ENCODE measurements around the gene MTMR11.
"Not testable (repeated sequence)": the region's sequence is repeated elsewhere in the genome, so short reads cannot be mapped to it uniquely, and the experiment has no call there.

MTMR11 gene

GRCh38 chr1:149936170-149936991 lies at the start of gene MTMR11:
Gene MTMR11, minus strand, starts transcription at chr1:149936879. Its CDS starts 232 bp downstream, at chr1:149936647.
- no peak for DNase-seq (ENCODE audit: low spot score)

- DNase-seq (ENCODE audit: low spot score): no peak
Observed at GRCh38 chr1:149979972-149980540, 43.4 kb upstream of the MTMR11 start.

- DNase-seq (ENCODE audit: low spot score): no peak
Observed at GRCh38 chr1:149979245-149979971, 42.7 kb upstream of the MTMR11 start.

GRCh38 chr1:149978547-149979023 lies 41.9 kb upstream of the MTMR11 start:
- no peak for DNase-seq (ENCODE audit: low spot score)

GRCh38 chr1:149977345-149977744 lies 40.7 kb upstream of the MTMR11 start:
- DNase-seq (ENCODE audit: low spot score): no peak

- no peak for DNase-seq (ENCODE audit: low spot score)
Observed at GRCh38 chr1:149972547-149972946, 35.9 kb upstream of the MTMR11 start.

GRCh38 chr1:149967646-149968045 lies 31.0 kb upstream of the MTMR11 start:
- DNase-seq (ENCODE audit: low spot score): no peak

- no peak for DNase-seq (ENCODE audit: low spot score)
Observed at GRCh38 chr1:149967041-149967440, 30.4 kb upstream of the MTMR11 start.

- no peak for DNase-seq (ENCODE audit: low spot score)
Observed at GRCh38 chr1:149966405-149966804, 29.7 kb upstream of the MTMR11 start.

GRCh38 chr1:149965440-149965839 lies 28.8 kb upstream of the MTMR11 start:
- DNase-seq (ENCODE audit: low spot score): no peak

- no peak for DNase-seq (ENCODE audit: low spot score)
Observed at GRCh38 chr1:149963358-149963757, 26.7 kb upstream of the MTMR11 start.

GRCh38 chr1:149962736-149963135 lies 26.1 kb upstream of the MTMR11 start:
- no peak for DNase-seq (ENCODE audit: low spot score)

- DNase-seq (ENCODE audit: low spot score): no peak
Observed at GRCh38 chr1:149962039-149962647, 25.5 kb upstream of the MTMR11 start.

GRCh38 chr1:149957548-149957947 lies 20.9 kb upstream of the MTMR11 start:
- DNase-seq (ENCODE audit: low spot score): not testable (repeated sequence)

GRCh38 chr1:149949911-149950310 lies 13.2 kb upstream of the MTMR11 start:
- no peak for DNase-seq (ENCODE audit: low spot score)

GRCh38 chr1:149945206-149945605 lies 8.5 kb upstream of the MTMR11 start:
- DNase-seq (ENCODE audit: low spot score): no peak

GRCh38 chr1:149942885-149943284 lies 6.2 kb upstream of the MTMR11 start:
- no peak for DNase-seq (ENCODE audit: low spot score)

GRCh38 chr1:149942207-149942606 lies 5.5 kb upstream of the MTMR11 start:
- DNase-seq (ENCODE audit: low spot score): no peak

GRCh38 chr1:149940427-149940826 lies 3.7 kb upstream of the MTMR11 start:
- DNase-seq (ENCODE audit: low spot score): no peak

GRCh38 chr1:149938668-149939003 lies 2.0 kb upstream of the MTMR11 start:
- DNase-seq (ENCODE audit: low spot score): not testable (repeated sequence)

- no peak for DNase-seq (ENCODE audit: low spot score)
Observed at GRCh38 chr1:149937759-149938158, 1.1 kb upstream of the MTMR11 start.

GRCh38 chr1:149936992-149937705 lies 470 bp upstream of the MTMR11 start:
- DNase-seq (ENCODE audit: low spot score): no peak
